ENCODE measurements around the gene ATP9B.

ATP9B gene

GRCh38 chr18:79139206-79139605 lies 70.0 kb downstream of the ATP9B start:
- Histone ChIP-seq H3K4me2 (ENCODE audit: low read depth, low read length, poor library complexity, severe bottlenecking) (peak overlapping the region; percentile 60), H3K9me2 (replicated peaks; ENCODE audit: low read depth, low read length) (no peaks in the 10 kb centered on the region)

GRCh38 chr18:79147014-79147413 lies 77.8 kb downstream of the ATP9B start:
- TF ChIP-seq EZH2phosphoT487 (IDR thresholded peaks at IDR 0.05; ENCODE audit: borderline replicate concordance) (no peak), CTCF (conservative IDR thresholded peaks at IDR 0.05; ENCODE audit: low read length) (no peak)

More at GRCh38 chr18:79139206-79139605, 70.0 kb downstream of the ATP9B start:
- Histone ChIP-seq H3F3A (ENCODE audit: low read depth) (no peaks in the 10 kb centered on the region), H3K9ac (ENCODE audit: low read depth, low read length, poor library complexity, severe bottlenecking) (no peak overlapping the region), H3K79me2 (ENCODE audit: insufficient read depth, low read length) (no peaks in the 10 kb centered on the region), H2AFZ (ENCODE audit: low read length) (no peak overlapping the region), H3K9me3 (ENCODE audit: insufficient read depth, low read depth, low read length) (no peaks in the 10 kb centered on the region), H4K20me1 (ENCODE audit: insufficient read depth, low read length, poor library complexity, severe bottlenecking) (no peaks in the 10 kb centered on the region), H3K27me3 (ENCODE audit: insufficient read depth, low read length, poor library complexity, severe bottlenecking) (no peaks in the 10 kb centered on the region), H3K4me3 (ENCODE audit: low read length, poor library complexity, severe bottlenecking) (peak overlapping the region; percentile 24), H3K4me1 (ENCODE audit: insufficient read depth, low read length, poor library complexity, severe bottlenecking) (peaks cover 13% of the 10 kb centered on the region), H3K36me3 (ENCODE audit: insufficient read depth, low read length) (peaks cover 5% of the 10 kb centered on the region; the same call in 1 of the 2 replicates)
- TF ChIP-seq EZH2phosphoT487 (IDR thresholded peaks at IDR 0.05; ENCODE audit: borderline replicate concordance) = no peak
- no peak for TF ChIP-seq CTCF (conservative IDR thresholded peaks at IDR 0.05; ENCODE audit: low read length)

GRCh38 chr18:79151191-79151590 lies 82.0 kb downstream of the ATP9B start:
- no peak for TF ChIP-seq EZH2phosphoT487 (IDR thresholded peaks at IDR 0.05; ENCODE audit: borderline replicate concordance)
- TF ChIP-seq CTCF (conservative IDR thresholded peaks at IDR 0.05; ENCODE audit: low read length) = no peak
- no peaks in the 10 kb centered on the region for H3K9me3 ChIP-seq (ENCODE audit: insufficient read depth, low read depth, low read length)
- H3K36me3 ChIP-seq (ENCODE audit: insufficient read depth, low read length) = peaks cover 8% of the 10 kb centered on the region; the same call in 1 of the 2 replicates

More at GRCh38 chr18:79147014-79147413, 77.8 kb downstream of the ATP9B start:
- Histone ChIP-seq H3K79me2 (ENCODE audit: insufficient read depth, low read length) (no peaks in the 10 kb centered on the region), H4K20me1 (ENCODE audit: insufficient read depth, low read length, poor library complexity, severe bottlenecking) (no peaks in the 10 kb centered on the region), H3K9me3 (ENCODE audit: insufficient read depth, low read depth, low read length) (no peaks in the 10 kb centered on the region), H3K4me1 (ENCODE audit: insufficient read depth, low read length, poor library complexity, severe bottlenecking) (peaks cover 7% of the 10 kb centered on the region), H3K4me2 (ENCODE audit: low read depth, low read length, poor library complexity, severe bottlenecking) (no peak overlapping the region), H2AFZ (ENCODE audit: low read length) (no peak overlapping the region), H3K9ac (ENCODE audit: low read depth, low read length, poor library complexity, severe bottlenecking) (no peak overlapping the region), H3K27me3 (ENCODE audit: insufficient read depth, low read length, poor library complexity, severe bottlenecking) (no peaks in the 10 kb centered on the region), H3K36me3 (ENCODE audit: insufficient read depth, low read length) (peaks cover 17% of the 10 kb centered on the region; the same call in 1 of the 2 replicates), H3K4me3 (ENCODE audit: low read length, poor library complexity, severe bottlenecking) (no peak overlapping the region), H3F3A (ENCODE audit: low read depth) (no peaks in the 10 kb centered on the region), H3K9me2 (replicated peaks; ENCODE audit: low read depth, low read length) (no peaks in the 10 kb centered on the region)

More at GRCh38 chr18:79151191-79151590, 82.0 kb downstream of the ATP9B start:
- no peaks in the 10 kb centered on the region for H3K27me3 ChIP-seq (ENCODE audit: insufficient read depth, low read length, poor library complexity, severe bottlenecking)
- no peaks in the 10 kb centered on the region for H3K9me2 ChIP-seq (replicated peaks; ENCODE audit: low read depth, low read length)
- H3K9ac ChIP-seq (ENCODE audit: low read depth, low read length, poor library complexity, severe bottlenecking) = no peak overlapping the region
- no peaks in the 10 kb centered on the region for H3F3A ChIP-seq (ENCODE audit: low read depth)
- H3K4me1 ChIP-seq (ENCODE audit: insufficient read depth, low read length, poor library complexity, severe bottlenecking) = peaks cover 7% of the 10 kb centered on the region
- H2AFZ ChIP-seq (ENCODE audit: low read length) = no peak overlapping the region
- no peak overlapping the region for H3K4me3 ChIP-seq (ENCODE audit: low read length, poor library complexity, severe bottlenecking)
- H3K79me2 ChIP-seq (ENCODE audit: insufficient read depth, low read length) = no peaks in the 10 kb centered on the region
- H3K4me2 ChIP-seq (ENCODE audit: low read depth, low read length, poor library complexity, severe bottlenecking) = no peak overlapping the region
- H4K20me1 ChIP-seq (ENCODE audit: insufficient read depth, low read length, poor library complexity, severe bottlenecking) = no peaks in the 10 kb centered on the region

All from Loucy (cell line).